GM10266 (cell line): ENCODE results near the gene COL6A5.
"Not testable (repeated sequence)": the region's sequence is repeated elsewhere in the genome, so short reads cannot be mapped to it uniquely, and the experiment has no call there.

ENCODE experiments used
- DNase-seq: peaks from one replicate; pipeline ENCODE4 v3.0.0; 2012; ENCODE audit errors: extremely low spot score
- TF ChIP-seq, protein P1 (sequence below): IDR thresholded peaks from 2 replicates; pipeline ENCODE4 v1.5.1; 2012; ENCODE audit warnings: mild to moderate bottlenecking, low read depth; ENCODE audit not compliant: control insufficient read depth, insufficient read depth; ENCODE audit errors: missing control alignments

COL6A5 gene

DNA sequence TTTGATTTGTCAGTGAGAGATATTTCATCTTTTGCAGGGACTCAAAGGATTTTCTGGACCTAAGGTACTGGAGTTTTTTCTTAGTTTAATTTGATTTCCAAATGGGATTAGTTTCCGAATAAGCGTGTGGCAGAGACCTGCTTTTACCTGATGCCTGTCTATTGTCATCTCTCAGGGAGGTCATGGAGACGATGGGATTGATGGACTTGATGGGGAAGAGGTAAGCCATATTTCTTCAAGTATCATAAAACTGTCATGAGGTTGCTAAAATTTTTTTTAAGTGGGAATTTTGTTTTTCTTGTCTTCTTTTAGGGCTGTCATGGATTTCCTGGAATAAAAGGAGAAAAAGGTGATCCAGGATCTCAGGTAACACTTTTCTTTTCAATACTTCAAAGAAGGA, 60.5 kb downstream of the COL6A5 start:
- DNase-seq = no peak
- TF ChIP-seq, protein P1, sequence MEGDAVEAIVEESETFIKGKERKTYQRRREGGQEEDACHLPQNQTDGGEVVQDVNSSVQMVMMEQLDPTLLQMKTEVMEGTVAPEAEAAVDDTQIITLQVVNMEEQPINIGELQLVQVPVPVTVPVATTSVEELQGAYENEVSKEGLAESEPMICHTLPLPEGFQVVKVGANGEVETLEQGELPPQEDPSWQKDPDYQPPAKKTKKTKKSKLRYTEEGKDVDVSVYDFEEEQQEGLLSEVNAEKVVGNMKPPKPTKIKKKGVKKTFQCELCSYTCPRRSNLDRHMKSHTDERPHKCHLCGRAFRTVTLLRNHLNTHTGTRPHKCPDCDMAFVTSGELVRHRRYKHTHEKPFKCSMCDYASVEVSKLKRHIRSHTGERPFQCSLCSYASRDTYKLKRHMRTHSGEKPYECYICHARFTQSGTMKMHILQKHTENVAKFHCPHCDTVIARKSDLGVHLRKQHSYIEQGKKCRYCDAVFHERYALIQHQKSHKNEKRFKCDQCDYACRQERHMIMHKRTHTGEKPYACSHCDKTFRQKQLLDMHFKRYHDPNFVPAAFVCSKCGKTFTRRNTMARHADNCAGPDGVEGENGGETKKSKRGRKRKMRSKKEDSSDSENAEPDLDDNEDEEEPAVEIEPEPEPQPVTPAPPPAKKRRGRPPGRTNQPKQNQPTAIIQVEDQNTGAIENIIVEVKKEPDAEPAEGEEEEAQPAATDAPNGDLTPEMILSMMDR = no peak

DNA sequence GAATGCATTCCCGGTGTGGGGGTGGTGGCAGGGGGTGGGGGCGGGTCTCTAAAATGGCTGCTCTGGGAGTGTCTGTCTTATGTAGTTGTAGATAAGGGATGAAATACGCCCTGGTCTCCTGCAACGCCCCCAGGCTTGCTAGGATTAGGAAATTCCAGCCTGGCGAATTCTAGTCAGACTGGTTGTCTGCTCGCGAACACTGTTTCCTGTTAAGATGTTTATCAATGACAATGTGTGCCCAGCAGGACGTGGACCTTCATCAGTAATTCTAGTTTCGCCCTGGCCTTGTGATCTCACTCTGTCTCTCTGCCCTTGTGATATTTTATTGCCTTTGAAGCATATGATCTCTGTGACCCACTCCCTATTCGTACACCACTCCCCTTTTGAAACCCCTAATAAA, 62.8 kb downstream of the COL6A5 start:
- not testable (repeated sequence) for DNase-seq

DNA sequence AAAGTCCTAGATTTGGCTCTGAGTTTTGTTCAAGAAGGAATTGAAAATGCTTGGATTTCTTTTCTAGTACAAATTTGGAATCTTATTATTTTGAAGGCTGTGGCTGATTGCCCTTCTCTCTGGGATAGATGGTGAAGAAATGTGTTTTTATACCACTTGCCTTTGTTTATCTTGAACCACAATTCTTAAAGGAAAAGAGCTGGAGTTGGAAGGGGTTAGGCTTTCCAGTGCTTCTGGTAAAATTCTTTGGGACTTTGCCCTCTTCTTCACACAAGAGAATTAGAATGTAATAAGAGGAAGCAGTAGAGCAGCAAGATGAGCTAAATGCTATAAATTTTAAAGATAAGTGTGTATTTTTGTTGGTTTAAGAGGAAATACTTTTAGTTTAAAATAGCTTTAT, 65.8 kb downstream of the COL6A5 start:
- no peak for DNase-seq
- TF ChIP-seq, protein P1 = no peak

- no peak for DNase-seq
- TF ChIP-seq, protein P1 = no peak
Observed at GRCh38 chr3:130412991-130413560, 67.6 kb downstream of the COL6A5 start.

DNA sequence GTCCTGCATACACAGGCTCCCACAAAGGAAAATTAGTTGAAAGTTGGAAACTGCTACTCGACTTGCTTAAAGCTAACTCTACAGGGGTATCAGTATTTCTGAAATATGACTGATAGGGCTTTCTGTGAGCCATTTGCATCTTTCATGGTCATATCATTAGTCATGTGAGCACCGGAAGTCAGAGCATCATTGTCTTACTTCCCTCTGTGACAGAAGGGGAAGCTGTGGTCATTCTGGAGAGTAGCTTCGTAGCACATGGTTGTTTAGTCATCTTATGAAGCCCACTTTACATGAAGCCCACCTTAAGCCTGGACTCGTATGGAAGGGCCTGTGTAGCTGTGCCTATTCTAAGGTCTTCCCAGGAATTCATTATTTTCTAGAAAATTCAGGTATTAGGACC, 69.0 kb downstream of the COL6A5 start:
- DNase-seq = no peak
- TF ChIP-seq, protein P1 = no peak

DNA sequence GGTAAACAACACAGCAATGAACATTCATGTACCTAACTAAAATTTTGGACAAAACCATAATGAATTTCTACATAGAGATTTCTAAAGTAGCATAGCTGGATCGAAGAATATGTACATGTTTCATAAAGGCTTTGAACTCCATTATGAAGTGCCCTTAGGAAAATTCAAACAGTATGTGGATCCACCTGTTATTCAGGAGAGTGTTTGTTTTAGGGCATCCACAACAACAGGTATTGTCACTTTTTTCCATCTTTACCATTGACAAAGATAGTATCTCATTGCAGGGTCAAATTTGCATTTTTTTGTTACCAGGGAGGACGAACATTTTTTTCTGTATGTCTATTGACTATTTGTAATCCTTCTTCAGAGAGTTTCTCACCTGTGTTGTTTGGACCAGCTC, 75.0 kb downstream of the COL6A5 start:
- TF ChIP-seq, protein P1 = no peak
- DNase-seq = no peak

GRCh38 chr3:130423064-130423463, 77.6 kb downstream of the COL6A5 start:
- TF ChIP-seq, protein P1 = no peak
- no peak for DNase-seq

DNA sequence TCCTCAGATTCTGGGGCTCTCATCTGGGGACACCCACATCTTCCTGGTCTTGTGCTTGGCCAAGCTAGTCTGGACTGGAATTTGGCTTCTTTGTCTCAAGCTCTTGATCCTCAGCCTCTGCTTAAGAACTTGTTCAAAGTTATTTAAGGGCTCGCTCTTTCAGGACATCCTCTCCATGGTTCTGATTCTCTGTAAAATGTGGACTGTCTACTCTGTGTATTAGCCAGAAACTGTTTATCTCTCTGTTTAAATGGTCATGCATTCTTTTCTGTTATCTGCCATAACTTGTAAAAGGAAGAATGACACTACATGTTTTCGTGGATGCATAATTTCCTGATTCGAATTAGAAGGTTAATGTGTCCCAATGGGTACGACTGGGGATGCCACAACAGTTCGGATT, 79.4 kb downstream of the COL6A5 start:
- no peak for DNase-seq
- TF ChIP-seq, protein P1 = no peak
